ENCODE results near the gene USP19.

The USP19 gene

DNA sequence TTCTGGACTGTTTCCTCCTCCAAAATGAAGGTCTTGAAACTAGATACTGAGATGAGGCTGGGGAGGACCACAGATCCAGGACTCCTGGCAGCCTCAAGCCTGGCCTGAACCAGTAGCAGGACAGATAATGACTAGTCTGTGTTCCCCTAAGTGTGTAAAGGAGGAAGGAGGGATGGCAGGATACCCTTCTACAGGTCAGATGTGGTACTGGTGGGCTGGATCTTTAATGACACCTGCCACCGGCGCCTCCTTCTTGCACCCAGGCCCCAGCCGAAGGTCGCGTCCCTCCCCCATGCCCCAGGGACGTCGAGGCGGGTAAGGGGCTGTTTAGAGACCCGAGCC, 556 bp downstream of the USP19 start:
- Histone ChIP-seq H3K79me2 (ENCODE audit: control insufficient read depth, insufficient read depth, low read length, unreplicated experiment) (peaks cover 17% of the 10 kb centered on the region), H2AFZ (ENCODE audit: low read length, unreplicated experiment) (no peak overlapping the region), H3K4me3 (ENCODE audit: low read depth, low read length) (peak overlapping the region; percentile 89), H3K4me1 (ENCODE audit: control insufficient read depth, insufficient read depth, low read length, unreplicated experiment) (peaks cover 12% of the 10 kb centered on the region), H3K27me3 (ENCODE audit: insufficient read depth, low read length) (no peaks in the 10 kb centered on the region), H3K27ac (ENCODE audit: low read depth, low read length) (peak overlapping the region; percentile 82), H3K36me3 (ENCODE audit: insufficient read depth, low read length) (peaks cover 13% of the 10 kb centered on the region; the same call in 1 of the 2 replicates)

DNA sequence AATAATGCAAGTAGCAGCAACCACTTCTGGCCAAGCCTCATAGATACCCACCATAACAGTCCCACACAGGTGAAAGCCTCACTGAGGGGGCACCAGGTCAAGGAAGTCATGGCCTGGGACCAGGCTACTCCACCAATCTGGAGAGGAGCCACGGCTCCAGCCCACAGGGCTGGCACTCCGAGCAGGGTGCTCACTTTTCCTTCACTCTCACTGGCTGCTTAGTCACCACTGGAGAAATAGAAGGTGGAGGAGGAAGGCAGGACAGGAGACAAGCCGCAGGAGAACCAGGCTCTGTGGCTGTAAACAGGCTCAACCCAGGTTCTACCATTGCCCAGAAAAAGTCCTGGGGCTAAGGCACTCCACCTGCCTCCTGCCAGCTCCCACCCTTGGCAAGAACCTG, 1.2 kb downstream of the USP19 start:
- H3K4me3 ChIP-seq (ENCODE audit: low read depth, low read length) = peak overlapping the region; percentile 89
- peaks cover 13% of the 10 kb centered on the region; the same call in 1 of the 2 replicates for H3K36me3 ChIP-seq (ENCODE audit: insufficient read depth, low read length)
- H2AFZ ChIP-seq (ENCODE audit: low read length, unreplicated experiment) = no peak overlapping the region
- H3K27ac ChIP-seq (ENCODE audit: low read depth, low read length) = peak overlapping the region; percentile 82; the same call in 1 of the 2 replicates
- H3K79me2 ChIP-seq (ENCODE audit: control insufficient read depth, insufficient read depth, low read length, unreplicated experiment) = peaks cover 17% of the 10 kb centered on the region
- no peaks in the 10 kb centered on the region for H3K27me3 ChIP-seq (ENCODE audit: insufficient read depth, low read length)
- peaks cover 12% of the 10 kb centered on the region for H3K4me1 ChIP-seq (ENCODE audit: control insufficient read depth, insufficient read depth, low read length, unreplicated experiment)

DNA sequence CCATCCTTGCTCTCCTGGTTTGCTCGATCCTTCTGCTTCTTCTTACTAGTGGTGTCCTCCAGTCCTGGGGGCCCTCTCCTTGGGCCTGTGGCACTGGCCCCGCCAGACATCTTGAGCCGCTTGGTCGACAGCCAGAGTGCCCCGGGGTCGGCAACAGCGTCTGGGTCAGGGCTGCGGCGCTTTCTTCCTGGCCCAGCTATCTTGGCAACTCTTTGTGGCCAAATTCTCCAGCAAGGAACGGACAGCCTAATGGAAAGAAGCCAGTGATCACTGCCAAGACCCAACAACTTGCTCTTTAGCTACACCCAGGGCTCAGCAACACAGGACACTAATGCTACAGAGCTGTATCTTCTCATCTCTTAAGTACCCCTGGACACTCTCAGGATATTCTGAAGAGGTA, 1.6 kb downstream of the USP19 start:
- Histone ChIP-seq H3K4me1 (ENCODE audit: control insufficient read depth, insufficient read depth, low read length, unreplicated experiment) (peaks cover 12% of the 10 kb centered on the region), H3K27ac (ENCODE audit: low read depth, low read length) (peak overlapping the region; percentile 82; the same call in 1 of the 2 replicates), H3K4me3 (ENCODE audit: low read depth, low read length) (peak overlapping the region; percentile 89), H3K27me3 (ENCODE audit: insufficient read depth, low read length) (no peaks in the 10 kb centered on the region), H3K36me3 (ENCODE audit: insufficient read depth, low read length) (peaks cover 13% of the 10 kb centered on the region; the same call in 1 of the 2 replicates), H2AFZ (ENCODE audit: low read length, unreplicated experiment) (no peak overlapping the region), H3K79me2 (ENCODE audit: control insufficient read depth, insufficient read depth, low read length, unreplicated experiment) (peaks cover 17% of the 10 kb centered on the region)

DNA sequence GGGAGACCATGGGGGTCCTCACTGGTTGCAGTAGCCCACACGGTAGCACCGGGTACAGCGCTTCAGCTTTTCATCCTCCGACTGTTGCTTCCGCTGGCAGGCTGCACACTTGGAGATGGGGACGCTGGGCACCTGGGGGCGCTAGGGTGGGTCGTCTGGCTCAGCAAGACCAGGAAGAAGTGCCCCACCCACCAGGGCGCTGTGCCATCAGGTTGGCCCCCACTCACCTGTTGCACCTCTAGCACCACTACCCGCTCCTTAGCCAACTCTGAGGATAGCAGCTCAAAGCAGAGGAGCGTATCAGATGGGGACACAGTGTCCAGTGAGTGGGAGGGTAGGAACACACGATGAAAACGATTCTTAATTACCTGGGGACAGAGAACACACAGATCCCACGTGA, 8.4 kb downstream of the USP19 start:
- peaks cover 8% of the 10 kb centered on the region; the same call in 1 of the 2 replicates for H3K36me3 ChIP-seq (ENCODE audit: insufficient read depth, low read length)
- H3K27me3 ChIP-seq (ENCODE audit: insufficient read depth, low read length) = no peaks in the 10 kb centered on the region
- no peaks in the 10 kb centered on the region for H3K79me2 ChIP-seq (ENCODE audit: control insufficient read depth, insufficient read depth, low read length, unreplicated experiment)
- no peaks in the 10 kb centered on the region for H3K4me1 ChIP-seq (ENCODE audit: control insufficient read depth, insufficient read depth, low read length, unreplicated experiment)
- no peak overlapping the region for H3K27ac ChIP-seq (ENCODE audit: low read depth, low read length)
- H2AFZ ChIP-seq (ENCODE audit: low read length, unreplicated experiment) = no peak overlapping the region
- H3K4me3 ChIP-seq (ENCODE audit: low read depth, low read length) = no peak overlapping the region

DNA sequence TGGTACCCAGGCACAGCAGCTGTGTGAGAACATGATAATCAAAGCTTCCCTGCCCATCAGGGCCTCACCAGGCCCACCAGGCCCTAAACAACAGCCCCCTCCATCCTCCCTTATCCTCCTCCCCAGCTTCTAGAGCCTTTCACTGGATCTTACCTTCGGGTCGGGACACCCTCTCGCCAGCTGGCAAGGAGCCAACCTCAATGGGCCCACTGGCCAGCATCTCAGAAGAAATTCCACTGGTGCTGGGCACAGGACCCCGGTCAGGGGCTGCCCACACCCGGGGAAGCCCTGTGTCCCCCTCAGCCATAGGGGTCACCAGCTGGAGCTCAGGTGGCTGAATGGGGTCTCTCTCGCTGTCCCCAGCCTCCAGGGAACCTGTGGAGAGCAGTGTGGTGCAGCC, 9.3 kb downstream of the USP19 start:
- no peaks in the 10 kb centered on the region for H3K79me2 ChIP-seq (ENCODE audit: control insufficient read depth, insufficient read depth, low read length, unreplicated experiment)
- no peak overlapping the region for H2AFZ ChIP-seq (ENCODE audit: low read length, unreplicated experiment)
- H3K4me3 ChIP-seq (ENCODE audit: low read depth, low read length) = no peak overlapping the region
- H3K27me3 ChIP-seq (ENCODE audit: insufficient read depth, low read length) = no peaks in the 10 kb centered on the region
- no peak overlapping the region for H3K27ac ChIP-seq (ENCODE audit: low read depth, low read length)
- H3K36me3 ChIP-seq (ENCODE audit: insufficient read depth, low read length) = peaks cover 8% of the 10 kb centered on the region; the same call in 1 of the 2 replicates
- H3K4me1 ChIP-seq (ENCODE audit: control insufficient read depth, insufficient read depth, low read length, unreplicated experiment) = no peaks in the 10 kb centered on the region

DNA sequence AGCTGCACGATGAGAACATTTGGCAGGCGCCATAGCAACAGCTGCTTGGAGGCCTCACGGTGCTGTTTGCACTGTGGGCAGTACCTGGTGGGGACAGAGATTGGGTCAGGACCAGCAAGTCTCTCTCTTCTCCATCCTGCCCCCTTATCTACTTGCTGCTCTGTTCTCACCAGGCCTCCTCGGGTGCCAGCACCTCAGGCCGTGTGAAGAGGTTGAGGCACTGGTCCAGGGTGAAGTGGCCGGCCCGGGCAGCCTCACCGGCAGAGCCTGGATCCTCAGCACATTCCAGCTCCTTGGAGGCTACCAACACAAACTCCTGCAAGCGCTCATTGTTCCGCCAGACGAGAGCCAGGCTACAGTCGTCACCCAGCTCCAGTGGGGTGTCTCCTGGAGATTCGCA, 9.8 kb downstream of the USP19 start:
- no peaks in the 10 kb centered on the region for H3K79me2 ChIP-seq (ENCODE audit: control insufficient read depth, insufficient read depth, low read length, unreplicated experiment)
- H3K4me3 ChIP-seq (ENCODE audit: low read depth, low read length) = no peak overlapping the region
- H3K27ac ChIP-seq (ENCODE audit: low read depth, low read length) = no peak overlapping the region
- H3K4me1 ChIP-seq (ENCODE audit: control insufficient read depth, insufficient read depth, low read length, unreplicated experiment) = no peaks in the 10 kb centered on the region
- no peak overlapping the region for H2AFZ ChIP-seq (ENCODE audit: low read length, unreplicated experiment)
- no peaks in the 10 kb centered on the region for H3K27me3 ChIP-seq (ENCODE audit: insufficient read depth, low read length)
- peaks cover 8% of the 10 kb centered on the region; the same call in 1 of the 2 replicates for H3K36me3 ChIP-seq (ENCODE audit: insufficient read depth, low read length)

DNA sequence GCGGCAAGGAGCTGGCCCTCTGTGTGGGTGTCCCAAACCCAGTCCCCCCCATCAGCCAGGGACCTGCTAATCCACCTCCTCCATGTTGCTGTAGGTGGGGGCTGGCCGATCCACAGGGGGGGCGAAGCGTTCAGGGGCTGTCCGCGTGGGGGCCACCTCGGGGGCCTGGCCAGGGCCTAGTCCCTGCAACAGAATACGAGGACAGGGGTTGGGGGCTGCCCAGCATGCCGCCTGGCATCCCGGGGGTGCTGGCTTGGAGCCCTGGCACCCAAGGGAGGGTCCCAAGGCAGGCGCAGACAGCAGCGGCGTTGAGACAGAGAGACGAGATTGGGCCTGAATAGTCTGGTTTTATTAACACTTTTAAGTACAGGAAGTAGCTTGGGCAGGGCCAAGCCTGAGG, 12.3 kb downstream of the USP19 start:
- H3K27me3 ChIP-seq (ENCODE audit: insufficient read depth, low read length) = no peaks in the 10 kb centered on the region
- peaks cover 11% of the 10 kb centered on the region for H3K79me2 ChIP-seq (ENCODE audit: control insufficient read depth, insufficient read depth, low read length, unreplicated experiment)
- H2AFZ ChIP-seq (ENCODE audit: low read length, unreplicated experiment) = no peak overlapping the region
- H3K36me3 ChIP-seq (ENCODE audit: insufficient read depth, low read length) = peaks cover 8% of the 10 kb centered on the region; the same call in 1 of the 2 replicates
- peaks cover 6% of the 10 kb centered on the region for H3K4me1 ChIP-seq (ENCODE audit: control insufficient read depth, insufficient read depth, low read length, unreplicated experiment)
- no peak overlapping the region for H3K27ac ChIP-seq (ENCODE audit: low read depth, low read length)
- no peak overlapping the region for H3K4me3 ChIP-seq (ENCODE audit: low read depth, low read length)

DNA sequence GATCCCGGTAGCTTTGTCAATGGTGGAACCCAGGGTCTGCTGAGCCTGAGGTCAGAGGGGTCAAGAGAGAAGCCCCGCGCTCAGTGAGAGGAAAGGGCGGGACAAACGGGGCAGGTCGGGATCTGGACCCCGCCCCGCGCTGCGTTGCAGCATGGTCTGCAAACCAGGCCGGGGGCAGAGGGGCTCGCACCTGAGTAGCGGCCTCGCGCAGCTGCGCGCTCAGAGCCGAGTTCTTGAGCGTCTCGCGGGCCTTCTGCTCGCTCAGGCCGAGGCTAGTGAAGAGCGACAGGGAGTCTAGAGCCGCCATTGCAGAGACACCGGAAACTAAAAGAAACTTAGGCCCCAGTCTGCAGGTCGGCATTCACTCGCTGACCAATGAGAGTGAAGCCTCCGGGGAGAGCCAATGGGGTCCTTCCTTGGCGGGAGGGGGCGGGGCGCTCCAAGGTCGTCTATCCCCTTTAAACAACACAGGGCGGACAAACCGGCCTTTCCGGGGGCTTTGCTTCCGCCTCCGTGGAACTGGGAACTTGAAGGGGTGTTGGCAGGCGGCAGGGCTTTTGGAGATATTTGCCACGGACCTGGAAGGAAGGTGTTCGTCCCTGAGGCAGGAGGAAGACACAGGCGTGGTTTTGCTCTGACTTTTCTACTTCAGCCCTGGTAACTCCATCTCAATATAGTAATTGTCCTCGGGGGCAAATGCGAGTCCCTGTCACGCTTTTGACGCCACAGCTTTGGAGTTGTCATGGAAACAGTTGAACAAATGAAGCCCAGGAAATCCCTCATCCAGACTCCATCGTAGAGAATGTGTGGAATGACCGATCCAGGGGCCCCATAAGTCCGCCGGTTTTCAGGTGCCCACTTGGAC, 16.0 kb downstream of the USP19 start, which contains the start of gene QARS1:
QARS1 (minus strand) TSS at position 331 of the 865 bp plus-strand sequence; CDS start at position 307, 24 bp downstream.
- Histone ChIP-seq H3K36me3 (ENCODE audit: insufficient read depth, low read length) (peaks cover 26% of the 10 kb centered on the region), H3K79me2 (ENCODE audit: control insufficient read depth, insufficient read depth, low read length, unreplicated experiment) (peaks cover 16% of the 10 kb centered on the region), H3K27me3 (ENCODE audit: insufficient read depth, low read length) (no peaks in the 10 kb centered on the region), H3K4me3 (ENCODE audit: low read depth, low read length) (peak within 1 kb of the TSS; percentile 90), H2AFZ (ENCODE audit: low read length, unreplicated experiment) (peak within 1 kb of the TSS; percentile 74), H3K4me1 (ENCODE audit: control insufficient read depth, insufficient read depth, low read length, unreplicated experiment) (peaks cover 9% of the 10 kb centered on the region), H3K27ac (ENCODE audit: low read depth, low read length) (peak within 1 kb of the TSS; percentile 50)

DNA sequence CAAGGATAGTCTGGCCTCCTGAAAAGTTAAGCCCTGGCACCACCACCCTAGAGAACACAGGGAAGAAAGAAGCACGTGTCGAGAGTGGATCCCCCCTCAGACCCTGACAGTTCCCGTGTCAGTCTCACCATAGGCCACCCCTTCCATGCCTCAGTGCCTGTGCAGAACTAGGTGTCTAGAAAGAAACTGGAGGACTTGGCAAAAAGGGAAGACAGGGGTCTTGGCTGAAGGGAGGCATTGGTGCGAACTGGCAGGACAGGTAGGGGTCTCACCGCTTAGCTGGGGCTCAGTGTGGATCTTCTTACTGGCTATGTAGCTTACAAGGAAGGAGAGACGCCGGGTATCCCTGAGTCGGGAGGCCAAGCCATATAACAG, 16.6 kb downstream of the USP19 start:
- peaks cover 16% of the 10 kb centered on the region for H3K79me2 ChIP-seq (ENCODE audit: control insufficient read depth, insufficient read depth, low read length, unreplicated experiment)

DNA sequence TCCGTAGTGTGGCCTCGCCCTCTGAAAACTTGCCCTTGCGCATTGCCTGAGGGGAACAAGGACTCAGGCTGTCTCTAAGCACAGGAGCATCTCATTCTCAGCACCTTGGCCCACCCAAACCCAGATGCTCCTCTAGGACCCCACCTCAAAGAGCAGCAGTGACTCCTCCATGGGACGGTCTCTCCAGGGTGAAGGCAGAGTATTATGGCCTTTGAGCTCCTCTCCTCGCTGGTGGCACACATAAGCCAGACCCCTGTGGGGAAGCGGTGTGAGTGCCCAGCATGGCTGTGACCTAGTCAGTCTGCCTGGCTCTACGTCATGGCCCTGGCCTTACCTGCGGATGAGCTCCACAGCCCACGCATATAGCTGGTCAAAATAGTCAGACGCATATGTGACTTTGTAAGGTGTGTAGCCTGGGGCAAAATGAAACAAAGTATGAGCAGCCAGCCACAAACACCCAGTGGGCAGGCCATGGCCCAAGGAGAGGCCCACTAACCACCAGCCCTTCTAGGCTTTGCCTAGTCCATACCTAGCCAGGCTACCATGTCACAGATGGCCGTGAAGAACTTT, 20.5 kb downstream of the USP19 start:
- peaks cover 16% of the 10 kb centered on the region for H3K79me2 ChIP-seq (ENCODE audit: control insufficient read depth, insufficient read depth, low read length, unreplicated experiment)
- H2AFZ ChIP-seq (ENCODE audit: low read length, unreplicated experiment) = no peak overlapping the region
- H3K36me3 ChIP-seq (ENCODE audit: insufficient read depth, low read length) = peaks cover 26% of the 10 kb centered on the region
- no peak overlapping the region for H3K27ac ChIP-seq (ENCODE audit: low read depth, low read length)
- peaks cover 9% of the 10 kb centered on the region for H3K4me1 ChIP-seq (ENCODE audit: control insufficient read depth, insufficient read depth, low read length, unreplicated experiment)
- no peak overlapping the region for H3K4me3 ChIP-seq (ENCODE audit: low read depth, low read length)
- no peaks in the 10 kb centered on the region for H3K27me3 ChIP-seq (ENCODE audit: insufficient read depth, low read length)

More for the DNA sequence above, 16.6 kb downstream of the USP19 start:
- no peak overlapping the region for H3K27ac ChIP-seq (ENCODE audit: low read depth, low read length)
- H3K4me3 ChIP-seq (ENCODE audit: low read depth, low read length) = peak overlapping the region; percentile 90
- peaks cover 9% of the 10 kb centered on the region for H3K4me1 ChIP-seq (ENCODE audit: control insufficient read depth, insufficient read depth, low read length, unreplicated experiment)
- H3K36me3 ChIP-seq (ENCODE audit: insufficient read depth, low read length) = peaks cover 26% of the 10 kb centered on the region
- H2AFZ ChIP-seq (ENCODE audit: low read length, unreplicated experiment) = peak overlapping the region; percentile 74
- H3K27me3 ChIP-seq (ENCODE audit: insufficient read depth, low read length) = no peaks in the 10 kb centered on the region

All from ACC112 (cell line).